ENCODE results near the gene SPINT3.

The SPINT3 gene

DNA sequence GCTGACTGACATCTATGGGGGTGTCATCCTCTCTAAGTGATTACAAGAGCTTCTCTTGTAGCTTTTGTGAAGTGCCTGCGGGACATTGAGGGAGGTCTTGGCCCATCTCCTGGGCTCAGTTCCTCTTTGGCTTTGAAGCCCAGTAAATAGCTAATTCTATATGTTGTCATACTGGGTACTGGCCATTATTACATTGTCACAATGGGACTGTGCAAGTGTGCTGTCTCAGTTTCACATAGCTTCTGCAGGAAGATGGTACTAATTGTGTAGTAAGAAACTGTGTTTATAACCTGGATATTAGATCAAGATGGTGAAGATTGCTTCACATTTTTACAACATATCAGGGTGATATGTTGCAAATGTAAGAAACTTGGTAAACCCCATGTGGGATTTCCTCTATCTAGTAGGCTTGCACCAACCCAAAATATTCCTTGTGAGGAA lies 19.9 kb downstream of the SPINT3 start:
- Histone ChIP-seq H3K27ac (replicated peaks) (peak overlapping the region; percentile 48), H3K27me3 (ENCODE audit: insufficient read depth, poor library complexity, severe bottlenecking) (peaks cover under 1% of the 10 kb centered on the region), H3K4me3 (replicated peaks; ENCODE audit: insufficient read depth, low read length) (no peak overlapping the region)
- TF ChIP-seq SPI1 (IDR thresholded peaks at IDR 0.05; ENCODE audit: borderline replicate concordance, low read depth), result peak; percentile 73
- TF ChIP-seq, protein P1, sequence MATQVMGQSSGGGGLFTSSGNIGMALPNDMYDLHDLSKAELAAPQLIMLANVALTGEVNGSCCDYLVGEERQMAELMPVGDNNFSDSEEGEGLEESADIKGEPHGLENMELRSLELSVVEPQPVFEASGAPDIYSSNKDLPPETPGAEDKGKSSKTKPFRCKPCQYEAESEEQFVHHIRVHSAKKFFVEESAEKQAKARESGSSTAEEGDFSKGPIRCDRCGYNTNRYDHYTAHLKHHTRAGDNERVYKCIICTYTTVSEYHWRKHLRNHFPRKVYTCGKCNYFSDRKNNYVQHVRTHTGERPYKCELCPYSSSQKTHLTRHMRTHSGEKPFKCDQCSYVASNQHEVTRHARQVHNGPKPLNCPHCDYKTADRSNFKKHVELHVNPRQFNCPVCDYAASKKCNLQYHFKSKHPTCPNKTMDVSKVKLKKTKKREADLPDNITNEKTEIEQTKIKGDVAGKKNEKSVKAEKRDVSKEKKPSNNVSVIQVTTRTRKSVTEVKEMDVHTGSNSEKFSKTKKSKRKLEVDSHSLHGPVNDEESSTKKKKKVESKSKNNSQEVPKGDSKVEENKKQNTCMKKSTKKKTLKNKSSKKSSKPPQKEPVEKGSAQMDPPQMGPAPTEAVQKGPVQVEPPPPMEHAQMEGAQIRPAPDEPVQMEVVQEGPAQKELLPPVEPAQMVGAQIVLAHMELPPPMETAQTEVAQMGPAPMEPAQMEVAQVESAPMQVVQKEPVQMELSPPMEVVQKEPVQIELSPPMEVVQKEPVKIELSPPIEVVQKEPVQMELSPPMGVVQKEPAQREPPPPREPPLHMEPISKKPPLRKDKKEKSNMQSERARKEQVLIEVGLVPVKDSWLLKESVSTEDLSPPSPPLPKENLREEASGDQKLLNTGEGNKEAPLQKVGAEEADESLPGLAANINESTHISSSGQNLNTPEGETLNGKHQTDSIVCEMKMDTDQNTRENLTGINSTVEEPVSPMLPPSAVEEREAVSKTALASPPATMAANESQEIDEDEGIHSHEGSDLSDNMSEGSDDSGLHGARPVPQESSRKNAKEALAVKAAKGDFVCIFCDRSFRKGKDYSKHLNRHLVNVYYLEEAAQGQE (IDR thresholded peaks at IDR 0.05; ENCODE audit: insufficient replicate concordance, low read depth), result no peak
- peak; percentile 72 to 83 for DNase-seq (ENCODE audit: low read depth in 1 of 2, low spot score in 1 of 2)

GRCh38 chr20:45489083-45489531 lies 26.3 kb downstream of the SPINT3 start:
- peaks cover 17% of the 10 kb centered on the region for H3K27me3 ChIP-seq (ENCODE audit: insufficient read depth, poor library complexity, severe bottlenecking)
- H3K27ac ChIP-seq (replicated peaks), result no peak overlapping the region
- TF ChIP-seq, protein P1 (IDR thresholded peaks at IDR 0.05; ENCODE audit: insufficient replicate concordance, low read depth), result no peak
- TF ChIP-seq SPI1 (IDR thresholded peaks at IDR 0.05; ENCODE audit: borderline replicate concordance, low read depth), result no peak
- TF ChIP-seq, protein P2, sequence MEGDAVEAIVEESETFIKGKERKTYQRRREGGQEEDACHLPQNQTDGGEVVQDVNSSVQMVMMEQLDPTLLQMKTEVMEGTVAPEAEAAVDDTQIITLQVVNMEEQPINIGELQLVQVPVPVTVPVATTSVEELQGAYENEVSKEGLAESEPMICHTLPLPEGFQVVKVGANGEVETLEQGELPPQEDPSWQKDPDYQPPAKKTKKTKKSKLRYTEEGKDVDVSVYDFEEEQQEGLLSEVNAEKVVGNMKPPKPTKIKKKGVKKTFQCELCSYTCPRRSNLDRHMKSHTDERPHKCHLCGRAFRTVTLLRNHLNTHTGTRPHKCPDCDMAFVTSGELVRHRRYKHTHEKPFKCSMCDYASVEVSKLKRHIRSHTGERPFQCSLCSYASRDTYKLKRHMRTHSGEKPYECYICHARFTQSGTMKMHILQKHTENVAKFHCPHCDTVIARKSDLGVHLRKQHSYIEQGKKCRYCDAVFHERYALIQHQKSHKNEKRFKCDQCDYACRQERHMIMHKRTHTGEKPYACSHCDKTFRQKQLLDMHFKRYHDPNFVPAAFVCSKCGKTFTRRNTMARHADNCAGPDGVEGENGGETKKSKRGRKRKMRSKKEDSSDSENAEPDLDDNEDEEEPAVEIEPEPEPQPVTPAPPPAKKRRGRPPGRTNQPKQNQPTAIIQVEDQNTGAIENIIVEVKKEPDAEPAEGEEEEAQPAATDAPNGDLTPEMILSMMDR (IDR thresholded peaks at IDR 0.05; ENCODE audit: insufficient read depth, low read length), result no peak
- TF ChIP-seq GABPA (IDR thresholded peaks at IDR 0.05; ENCODE audit: low read depth), result no peak
- TF ChIP-seq POLR2AphosphoS5 (IDR thresholded peaks at IDR 0.05; ENCODE audit: low read depth), result no peak
- no peak for DNase-seq (ENCODE audit: low read depth in 1 of 2, low spot score in 1 of 2)
- H3K4me3 ChIP-seq (replicated peaks; ENCODE audit: insufficient read depth, low read length), result no peak overlapping the region

- Histone ChIP-seq H3K27ac (replicated peaks) (no peak overlapping the region), H3K4me3 (replicated peaks; ENCODE audit: insufficient read depth, low read length) (no peak overlapping the region), H3K27me3 (ENCODE audit: insufficient read depth, poor library complexity, severe bottlenecking) (peaks cover 17% of the 10 kb centered on the region)
- no peak for DNase-seq (ENCODE audit: low read depth in 1 of 2, low spot score in 1 of 2)
- TF ChIP-seq POLR2AphosphoS5 (IDR thresholded peaks at IDR 0.05; ENCODE audit: low read depth) (no peak), SPI1 (IDR thresholded peaks at IDR 0.05; ENCODE audit: borderline replicate concordance, low read depth) (no peak)
- TF ChIP-seq, protein P2 (IDR thresholded peaks at IDR 0.05; ENCODE audit: insufficient read depth, low read length), result no peak
These were observed 28.2 kb downstream of the SPINT3 start for GRCh38 chr20:45487231-45487635.

- no peak for DNase-seq (ENCODE audit: low read depth in 1 of 2, low spot score in 1 of 2)
- peaks cover 17% of the 10 kb centered on the region for H3K27me3 ChIP-seq (ENCODE audit: insufficient read depth, poor library complexity, severe bottlenecking)
- TF ChIP-seq, protein P2 (IDR thresholded peaks at IDR 0.05; ENCODE audit: insufficient read depth, low read length), result no peak
- TF ChIP-seq SPI1 (IDR thresholded peaks at IDR 0.05; ENCODE audit: borderline replicate concordance, low read depth) (no peak), GABPA (IDR thresholded peaks at IDR 0.05; ENCODE audit: low read depth) (no peak), POLR2AphosphoS5 (IDR thresholded peaks at IDR 0.05; ENCODE audit: low read depth) (no peak)
- TF ChIP-seq, protein P1 (IDR thresholded peaks at IDR 0.05; ENCODE audit: insufficient replicate concordance, low read depth), result no peak
- H3K4me3 ChIP-seq (replicated peaks; ENCODE audit: insufficient read depth, low read length), result no peak overlapping the region
- no peak overlapping the region for H3K27ac ChIP-seq (replicated peaks)
These were observed 30.0 kb downstream of the SPINT3 start for GRCh38 chr20:45485388-45485787.
